Suppressor macrophage treated with lipopolysaccharide for 4 hours (primary cell): ENCODE measurements around the gene MYEOV.
A peak's percentile ranks its signal among the peaks of the same experiment; 100 is the strongest.

ENCODE experiments used
- DNase-seq: peaks from one replicate; pipeline ENCODE4 v3.0.0-alpha.2; 2020

Gene MYEOV

DNA sequence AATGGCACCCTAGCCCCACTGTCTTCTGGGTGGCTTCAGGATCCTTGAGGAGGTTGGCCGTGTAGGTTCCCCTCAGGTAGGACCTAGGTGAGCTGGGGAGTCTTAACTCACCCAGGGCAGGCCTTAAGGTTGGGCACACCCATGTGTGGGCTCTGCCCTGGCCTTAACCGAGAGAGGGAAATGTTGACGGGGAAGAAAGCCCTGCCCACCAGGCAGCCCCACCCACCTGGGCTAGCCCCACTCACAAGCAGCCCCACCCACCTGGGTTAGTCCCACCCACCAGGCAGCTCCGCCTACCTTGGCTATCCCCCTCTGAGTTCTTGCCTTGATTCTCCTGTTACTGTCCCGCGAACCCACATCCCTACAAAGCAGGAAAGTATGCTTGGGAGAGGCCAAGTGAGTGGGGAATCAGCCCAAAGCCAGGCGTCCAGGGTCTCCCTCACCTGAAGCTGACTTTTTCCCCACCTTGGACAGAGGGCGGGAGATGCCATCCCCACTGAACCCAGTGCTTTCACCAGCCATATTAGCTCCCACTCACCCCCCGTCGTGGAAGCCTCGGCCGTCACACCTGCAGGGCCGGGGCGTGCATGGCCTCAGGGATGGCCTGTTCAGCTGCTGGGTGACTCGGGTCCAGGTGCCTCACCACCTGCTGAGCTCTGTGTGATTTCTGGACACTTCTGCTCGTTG, at the start of gene MYEOV:
MYEOV (plus strand) TSS at position 337 of the 687 bp plus-strand sequence. CDS start 1,200 bp downstream, outside the sequence.
- DNase-seq, result peak; percentile 54

DNA sequence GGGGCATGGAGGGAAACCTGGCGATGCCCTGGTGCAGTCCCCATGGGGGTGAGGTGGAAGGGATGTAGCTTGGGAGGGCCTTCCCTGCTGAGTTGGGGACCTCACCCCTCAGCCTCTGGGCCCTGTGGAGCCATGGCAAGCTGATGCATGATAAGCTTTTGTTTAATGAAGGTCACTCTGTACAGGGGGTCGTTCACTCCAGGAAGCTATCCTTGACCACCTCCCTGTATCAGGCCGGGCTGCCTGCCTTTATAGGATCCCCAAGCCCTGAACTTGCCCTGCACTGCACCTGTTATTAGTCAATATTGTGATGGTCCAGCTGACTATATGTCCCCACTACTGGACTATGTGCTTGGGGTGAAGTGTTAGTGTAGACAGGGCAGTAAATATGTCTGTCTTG, 49.7 kb upstream of the MYEOV start:
- no peak for DNase-seq

DNA sequence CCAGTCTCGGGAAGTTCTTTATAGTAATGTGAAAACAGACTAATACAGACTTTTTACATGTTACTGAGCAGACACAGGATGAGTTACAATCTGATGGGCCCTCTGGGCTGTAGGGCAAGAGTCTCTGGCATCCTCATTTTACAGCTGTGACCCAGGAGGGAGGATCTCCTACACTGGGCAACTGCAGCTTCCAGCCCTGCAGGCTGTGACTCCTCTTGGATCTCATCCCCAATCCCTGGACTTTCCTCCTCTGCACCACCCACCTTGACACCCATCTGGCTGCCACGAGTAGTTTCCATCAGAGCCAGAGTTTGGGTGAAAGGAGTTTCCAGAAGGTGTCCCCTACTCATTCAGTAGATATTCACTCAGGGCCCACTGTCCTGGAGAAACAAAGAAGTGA, 48.9 kb upstream of the MYEOV start:
- DNase-seq, result no peak

DNA sequence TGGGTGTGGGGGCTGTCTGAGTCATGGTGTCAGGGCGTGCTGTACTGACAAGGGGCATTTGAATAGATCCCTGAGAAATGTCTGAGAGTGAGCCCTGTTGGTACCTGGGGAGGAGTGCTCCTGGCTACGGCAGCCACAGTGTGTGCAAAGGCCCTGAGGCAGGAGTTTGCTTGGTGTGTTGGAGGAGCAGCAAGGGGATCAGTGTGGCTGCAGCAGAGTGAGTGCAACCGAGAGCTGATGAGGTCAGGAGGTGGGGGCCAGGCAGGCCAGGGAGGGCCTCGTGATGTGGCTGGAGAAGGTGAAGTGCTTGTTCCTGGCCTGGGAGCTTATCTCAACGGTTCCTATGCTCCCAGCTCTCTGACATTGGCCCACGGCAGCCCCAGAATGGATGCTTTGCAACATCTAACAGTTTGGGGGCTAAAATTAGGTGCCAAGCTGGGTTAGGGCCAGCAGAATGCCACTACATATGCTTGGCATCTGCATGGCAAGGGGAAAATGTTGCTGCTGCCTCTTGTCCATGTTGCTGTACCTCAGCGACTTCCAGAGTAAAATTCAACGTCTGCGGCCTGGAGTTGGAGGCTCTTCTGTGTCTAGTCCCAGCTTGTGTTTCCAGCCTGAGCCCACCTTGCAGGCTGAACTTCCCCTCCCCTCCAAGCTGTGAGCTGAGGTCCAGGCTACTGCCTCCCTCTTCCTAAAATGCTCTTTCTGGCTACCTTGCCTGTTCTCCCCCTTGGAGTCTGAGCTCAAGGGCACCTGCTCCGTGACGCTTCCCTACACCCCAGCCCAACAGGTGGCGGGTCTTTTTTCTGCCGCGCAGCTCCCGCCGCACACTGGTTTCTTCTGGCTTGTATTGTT, 48.2 kb upstream of the MYEOV start:
- DNase-seq, result no peak

DNA sequence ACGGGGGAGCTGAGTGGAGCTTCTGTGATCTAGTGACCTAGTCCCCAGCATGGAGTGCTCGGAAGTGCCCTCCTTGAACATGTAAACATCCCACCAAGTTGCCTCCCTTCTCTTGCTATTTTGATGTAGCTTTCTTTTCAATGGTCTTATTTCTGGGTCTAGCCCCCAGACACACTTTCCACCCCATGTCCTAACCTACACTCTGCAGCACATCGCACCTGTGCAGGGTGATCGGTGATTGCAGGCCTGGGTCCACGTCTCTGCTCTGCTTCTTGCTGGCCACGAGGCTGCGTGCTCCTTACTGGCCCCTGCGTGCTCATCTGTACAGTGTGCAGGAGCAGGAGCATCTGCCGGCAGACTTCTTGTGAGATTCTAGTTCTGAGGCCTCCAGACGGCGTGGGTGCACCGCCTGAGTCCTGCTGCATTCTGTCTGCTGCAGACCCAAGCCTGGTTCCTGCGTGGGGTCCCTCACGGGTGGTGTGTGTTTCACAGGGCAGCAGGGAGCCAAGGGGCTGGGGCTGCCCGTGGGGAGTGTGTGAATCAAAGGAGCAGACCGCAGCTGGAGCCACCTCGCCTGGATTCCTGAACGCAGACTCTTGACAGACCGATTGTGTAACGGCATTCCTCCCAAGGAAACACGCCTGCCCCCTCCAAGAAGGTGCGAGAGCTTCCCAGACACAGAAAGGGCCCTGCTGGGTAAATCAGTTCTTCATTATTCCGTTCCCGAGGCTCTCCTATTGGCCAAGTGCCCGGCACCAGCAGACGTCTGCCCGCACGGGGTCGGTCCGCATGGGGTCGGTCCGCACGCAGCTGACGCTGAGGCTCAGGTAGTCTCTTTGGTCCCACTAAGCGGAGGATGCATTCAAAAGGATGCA, 44.4 kb upstream of the MYEOV start:
- no peak for DNase-seq

- DNase-seq, result no peak
Observed at GRCh38 chr11:69250186-69251056, 43.5 kb upstream of the MYEOV start.

DNA sequence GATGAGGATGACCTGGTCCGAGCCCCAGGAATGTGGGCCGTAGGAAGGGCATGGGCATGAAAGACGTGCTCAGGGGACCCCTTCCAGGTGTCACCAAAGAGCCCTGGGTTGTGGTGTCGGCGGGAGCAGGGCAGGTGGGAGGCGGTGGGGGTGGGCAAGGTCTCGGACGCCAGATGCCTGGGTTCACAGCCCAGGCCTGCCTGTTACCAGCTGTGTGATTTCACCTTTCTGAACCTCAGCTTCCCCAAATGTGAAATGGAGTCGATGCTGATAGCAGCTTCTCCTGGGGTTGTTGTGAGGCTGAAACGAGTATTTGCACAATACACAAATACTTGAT, 42.9 kb upstream of the MYEOV start:
- DNase-seq, result no peak

GRCh38 chr11:69251639-69252489, 42.1 kb upstream of the MYEOV start:
- no peak for DNase-seq

GRCh38 chr11:69252490-69252837, 41.5 kb upstream of the MYEOV start:
- DNase-seq, result no peak

DNA sequence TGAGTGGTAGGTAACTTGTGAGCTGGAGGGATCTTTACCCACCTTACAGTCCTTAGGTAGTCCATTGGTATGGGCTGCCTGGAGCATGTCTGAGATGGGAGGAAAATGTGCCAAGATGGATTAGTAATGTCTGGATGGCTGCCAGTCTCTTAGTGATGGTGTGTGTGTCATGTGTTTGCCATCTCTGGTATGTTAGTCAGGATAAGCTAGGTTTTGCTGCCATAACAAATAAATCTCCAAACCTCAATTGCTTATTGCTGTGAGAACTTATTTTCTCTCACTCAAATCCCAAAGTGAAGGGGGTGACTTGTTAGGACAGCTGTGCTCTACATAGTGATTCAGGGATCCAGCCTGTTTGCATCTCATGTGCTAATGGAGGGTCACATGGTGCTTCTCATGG, 40.9 kb upstream of the MYEOV start:
- no peak for DNase-seq

DNA sequence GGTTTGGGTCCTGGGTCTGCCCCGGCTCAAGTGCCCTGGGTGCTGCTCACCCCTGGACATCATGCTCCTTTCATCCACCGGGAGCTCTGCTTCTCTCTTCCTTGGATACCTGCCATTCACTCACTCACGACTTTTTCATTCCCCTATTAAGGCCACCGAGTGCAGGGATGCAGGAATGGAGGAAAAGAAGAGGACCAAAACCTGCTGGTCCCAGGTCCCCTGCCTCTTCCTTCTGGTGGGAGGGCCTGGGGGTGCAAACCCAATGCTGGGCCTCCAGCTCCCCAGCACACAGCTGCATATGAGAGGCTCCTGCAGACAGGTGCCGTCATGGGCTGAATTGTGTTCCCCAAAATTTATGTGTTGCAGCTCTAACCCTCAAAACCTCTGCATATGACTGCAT, 36.8 kb upstream of the MYEOV start:
- DNase-seq, result no peak

- no peak for DNase-seq
Observed at GRCh38 chr11:69257838-69258658, 35.9 kb upstream of the MYEOV start.

DNA sequence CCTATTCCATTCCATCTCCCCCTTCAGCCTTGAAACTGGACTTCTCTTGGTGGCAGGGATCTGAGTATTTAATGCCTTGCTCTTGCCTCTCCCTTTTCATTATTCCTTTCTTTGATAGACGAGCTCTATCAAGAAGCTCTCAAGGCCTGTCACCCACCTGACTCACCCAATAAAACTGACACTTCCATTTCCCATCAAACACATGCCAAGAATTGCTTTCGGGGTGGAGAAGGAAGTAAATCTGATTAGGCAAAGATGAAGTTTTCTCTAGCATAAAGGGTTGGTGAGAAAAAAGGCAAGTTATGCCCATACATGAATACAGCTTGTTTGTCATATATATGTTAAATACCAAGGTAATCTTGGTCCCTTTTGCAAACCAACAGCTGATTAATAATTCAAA, 34.9 kb upstream of the MYEOV start:
- DNase-seq, result no peak

DNA sequence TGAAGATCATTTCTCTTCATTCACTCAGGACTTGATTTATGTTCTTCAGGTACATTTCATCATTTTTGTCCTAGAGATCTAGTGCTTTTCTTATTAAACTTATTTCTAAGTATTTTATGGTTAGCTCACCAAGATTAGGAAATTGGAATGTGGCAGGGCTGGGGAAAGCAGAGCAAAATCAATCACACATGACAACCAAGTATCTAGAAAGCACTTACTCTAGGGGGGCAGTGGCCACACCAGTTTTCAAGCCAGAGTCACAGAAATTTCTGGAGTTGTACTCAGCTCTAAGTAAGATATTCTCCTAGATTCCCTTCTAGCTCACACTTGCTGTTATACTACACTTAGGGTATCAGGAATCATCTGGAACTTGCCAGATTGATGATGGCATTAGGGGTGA, 33.3 kb upstream of the MYEOV start:
- no peak for DNase-seq

DNA sequence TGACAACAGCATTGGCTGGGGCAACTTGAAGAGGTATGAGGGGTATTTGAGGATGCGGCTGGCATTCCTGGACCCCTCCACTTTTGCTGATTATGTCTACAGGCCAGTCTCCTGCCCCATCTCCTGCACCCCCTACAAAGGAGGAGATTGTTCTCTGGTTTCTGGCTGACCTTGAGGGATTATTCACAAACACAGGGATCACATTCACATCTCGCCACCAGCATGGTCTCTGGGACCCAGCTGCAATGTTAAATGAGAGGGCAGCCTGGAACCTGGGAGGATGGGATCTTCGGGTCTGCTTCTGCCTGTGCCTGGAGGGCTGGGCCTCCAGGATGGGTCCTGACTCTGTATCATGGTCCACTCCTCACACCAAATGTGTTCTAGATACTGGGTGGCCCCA, 32.8 kb upstream of the MYEOV start:
- no peak for DNase-seq

DNA sequence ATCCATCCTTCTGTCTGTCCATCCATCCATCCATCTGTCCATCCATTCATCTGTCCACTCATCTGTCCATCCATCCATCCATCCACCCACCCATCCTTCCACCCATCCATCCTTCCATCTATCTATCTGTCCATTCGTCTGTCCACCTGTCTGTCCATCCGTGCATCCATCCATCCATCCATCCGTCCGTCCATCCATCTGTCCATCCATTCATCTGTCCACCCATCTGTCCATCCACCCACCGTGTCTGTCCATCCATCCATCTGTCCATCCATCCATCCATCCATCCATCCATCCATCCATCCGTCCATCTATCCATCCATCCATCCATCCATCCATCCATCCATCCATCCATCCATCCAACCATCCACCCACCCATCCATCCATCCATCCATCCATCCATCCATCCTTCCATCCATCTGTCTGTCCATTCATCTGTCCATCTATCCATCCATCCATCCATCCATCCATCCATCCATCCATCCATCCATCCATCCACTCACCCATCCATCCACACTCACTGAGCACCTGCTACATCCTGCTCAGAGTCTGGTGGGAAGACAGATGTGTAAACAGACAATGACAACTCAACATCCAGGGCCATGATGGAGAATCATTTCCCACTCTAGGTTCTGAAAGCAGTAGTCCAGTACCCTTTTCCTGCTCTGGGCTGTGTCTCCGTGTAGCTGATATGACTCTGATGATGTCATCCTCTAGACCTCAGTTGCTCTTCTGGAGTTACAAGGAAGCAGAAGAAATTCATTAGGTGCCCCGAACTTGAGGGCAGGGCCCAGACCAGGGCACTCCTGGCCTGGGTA, 30.8 kb upstream of the MYEOV start:
- DNase-seq, result no peak

DNA sequence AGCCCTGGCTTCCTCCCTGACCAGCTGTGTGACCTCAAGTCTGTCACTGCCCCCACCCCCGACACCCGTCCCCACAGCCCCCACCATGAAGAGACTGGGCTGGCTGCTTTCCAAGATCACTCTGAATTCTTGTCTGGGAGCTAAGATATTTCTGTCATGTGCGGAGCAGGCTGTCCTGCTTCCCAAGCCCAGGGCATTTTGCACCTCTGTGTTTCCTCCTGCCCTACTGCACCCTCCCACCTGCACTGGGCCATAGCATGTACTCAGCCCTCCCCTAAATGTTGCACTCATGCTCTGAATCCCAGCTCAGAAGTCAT, 30.3 kb upstream of the MYEOV start:
- DNase-seq, result no peak

GRCh38 chr11:69264486-69264885, 29.5 kb upstream of the MYEOV start:
- DNase-seq, result no peak

DNA sequence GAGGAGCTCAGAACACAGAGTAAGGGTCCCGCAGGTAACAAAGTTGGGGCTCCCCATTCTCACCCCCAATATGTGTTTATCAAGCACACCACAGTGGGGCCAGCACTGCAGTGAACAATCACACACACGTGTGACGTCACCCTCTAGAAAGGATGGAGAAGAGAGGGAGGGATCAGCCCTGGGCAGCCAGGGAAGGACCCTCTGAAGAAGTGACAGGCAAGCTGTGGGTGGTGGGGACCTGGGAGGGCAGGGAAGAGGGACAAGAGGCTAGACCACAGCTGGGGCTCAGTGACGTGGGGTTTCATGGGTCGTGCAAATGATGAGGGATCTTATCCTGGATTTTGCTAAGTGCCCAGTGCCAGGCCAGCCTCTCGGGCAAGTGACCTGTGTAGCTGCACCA, 28.7 kb upstream of the MYEOV start:
- no peak for DNase-seq

DNA sequence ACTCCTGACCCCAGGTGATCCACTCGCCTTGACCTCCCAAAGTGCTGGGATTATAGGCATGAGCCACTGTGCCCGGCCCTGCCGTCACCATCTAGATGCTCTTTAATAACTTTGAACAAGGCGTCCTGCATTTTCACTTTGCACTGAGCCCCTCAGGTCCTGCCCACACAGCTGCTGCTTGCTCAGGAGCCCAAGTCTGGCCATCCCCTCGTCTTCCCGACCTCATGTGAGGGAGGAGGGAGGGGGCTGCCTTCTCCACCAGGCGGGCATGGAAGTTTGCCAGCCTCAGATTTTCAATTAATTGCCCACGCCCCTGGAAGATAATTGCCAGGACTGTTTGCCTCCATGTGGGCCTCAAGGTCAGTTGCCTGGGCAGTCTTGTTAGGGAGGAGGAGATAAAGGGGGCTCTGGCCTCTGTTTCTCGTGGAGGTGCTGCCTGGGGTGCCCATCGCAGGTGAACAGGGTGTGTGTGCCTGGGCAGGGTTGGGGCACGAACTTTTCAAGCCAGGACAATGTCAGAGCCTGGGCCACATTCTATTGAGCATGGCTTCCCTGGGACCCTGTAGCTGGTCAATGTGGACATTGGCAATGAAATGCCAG, 27.9 kb upstream of the MYEOV start:
- DNase-seq, result no peak
